Breast epithelium (tissue), 3 donors: ENCODE results near the gene LYRM9.

Experiments used
- POLR2A ChIP-seq: fragments of 450-650 bp; IDR thresholded peaks from one replicate; pipeline ENCODE4 v1.6.1; 2016; ENCODE audit warnings: antibody characterized with exemption, mild to moderate bottlenecking, moderate library complexity
- TF ChIP-seq, protein P1 (sequence below), 3 donors: fragments of 450-650 bp; IDR thresholded peaks; one replicate each; pipeline ENCODE4 v1.5.1; 2016 to 2017; ENCODE audit warnings: antibody characterized with exemption in 3 of 3, mild to moderate bottlenecking in 3 of 3, moderate library complexity in 3 of 3

DNA sequence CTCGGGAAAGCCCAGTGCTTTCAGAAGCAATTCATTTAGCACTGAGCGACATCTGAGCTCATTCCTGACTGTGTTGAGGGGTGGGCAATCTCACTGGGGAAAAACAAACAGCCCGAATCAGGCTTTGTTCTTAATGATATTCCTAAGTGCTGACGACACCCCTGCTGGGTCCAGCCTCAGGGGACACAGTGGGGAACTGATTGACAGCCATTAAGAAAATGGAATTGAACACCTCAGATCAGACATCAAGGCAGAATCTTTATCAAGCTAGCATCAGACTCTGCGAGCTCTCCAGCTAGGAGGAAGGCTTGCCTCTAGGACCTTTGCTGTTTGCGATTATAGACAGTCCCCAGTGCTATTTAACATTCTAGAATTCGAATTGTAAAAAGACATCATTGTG lies 22.5 kb upstream of the LYRM9 start:
- TF ChIP-seq, protein P1, sequence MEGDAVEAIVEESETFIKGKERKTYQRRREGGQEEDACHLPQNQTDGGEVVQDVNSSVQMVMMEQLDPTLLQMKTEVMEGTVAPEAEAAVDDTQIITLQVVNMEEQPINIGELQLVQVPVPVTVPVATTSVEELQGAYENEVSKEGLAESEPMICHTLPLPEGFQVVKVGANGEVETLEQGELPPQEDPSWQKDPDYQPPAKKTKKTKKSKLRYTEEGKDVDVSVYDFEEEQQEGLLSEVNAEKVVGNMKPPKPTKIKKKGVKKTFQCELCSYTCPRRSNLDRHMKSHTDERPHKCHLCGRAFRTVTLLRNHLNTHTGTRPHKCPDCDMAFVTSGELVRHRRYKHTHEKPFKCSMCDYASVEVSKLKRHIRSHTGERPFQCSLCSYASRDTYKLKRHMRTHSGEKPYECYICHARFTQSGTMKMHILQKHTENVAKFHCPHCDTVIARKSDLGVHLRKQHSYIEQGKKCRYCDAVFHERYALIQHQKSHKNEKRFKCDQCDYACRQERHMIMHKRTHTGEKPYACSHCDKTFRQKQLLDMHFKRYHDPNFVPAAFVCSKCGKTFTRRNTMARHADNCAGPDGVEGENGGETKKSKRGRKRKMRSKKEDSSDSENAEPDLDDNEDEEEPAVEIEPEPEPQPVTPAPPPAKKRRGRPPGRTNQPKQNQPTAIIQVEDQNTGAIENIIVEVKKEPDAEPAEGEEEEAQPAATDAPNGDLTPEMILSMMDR (IDR thresholded peaks at IDR 0.05), result no peak
- TF ChIP-seq POLR2A, result no peak
